IMR-90 (cell line): Measurements from ENCODE around the gene WNT4. TPM values are rescaled to one million over a fixed set of nuclear protein-coding genes. Genes with fewer than 3 reads are reported as not detected.

Experiments used
- ATAC-seq: fragments of 200-7000 bp; cut with Tn5 transposase; 2 replicates; pipeline ENCODE4 v1.9.1; 2020; ENCODE audit warnings: low read depth, mild to moderate bottlenecking, moderate library complexity
- BruUV-seq: library from RNA; stranded (reverse); fragments of 400-500 nt; replicated peaks from 2 replicates; lab custom pipeline; 2021; lab: Mats Ljungman, UMichigan
- CTCF ChIA-PET: fragments of 300-600 bp; formaldehyde crosslinking; extraction: SDS; loops from one replicate; lab custom pipeline; 2021; ENCODE audit warnings: antibody characterized with exemption; lab: Yijun Ruan, JAX
- POLR2A ChIA-PET: fragments of 300-600 bp; sonication (Branson Sonifier 250); formaldehyde crosslinking; loops from one replicate; lab custom pipeline; 2022; ENCODE audit warnings: antibody characterized with exemption; ENCODE audit not compliant: unreplicated experiment; lab: Charles Lee
- DNase-seq: peaks from one replicate; pipeline ENCODE4 v3.0.0; 2013
- H2AFZ ChIP-seq: replicated peaks from 2 replicates; pipeline ENCODE3; 2013; ENCODE audit warnings: low read length, mild to moderate bottlenecking; ENCODE audit not compliant: poor library complexity
- H2AK5ac ChIP-seq: 2 replicates; pipeline ENCODE4 v1.6.1; 2013; ENCODE audit warnings: low read depth, low read length, inconsistent platforms
- H2AK9ac ChIP-seq: replicated peaks from 2 replicates; pipeline ENCODE3; 2013; ENCODE audit warnings: mild to moderate bottlenecking, low read depth, low read length, moderate library complexity; ENCODE audit not compliant: poor library complexity
- H2BK120ac ChIP-seq: 2 replicates; pipeline ENCODE4 v1.6.1; 2013; ENCODE audit warnings: low read depth, low read length, inconsistent platforms
- H2BK15ac ChIP-seq: 3 replicates; pipeline ENCODE4 v1.6.1; 2013; ENCODE audit warnings: low read depth, low read length, inconsistent platforms
- H2BK20ac ChIP-seq: 2 replicates; pipeline ENCODE4 v1.6.1; 2013; ENCODE audit warnings: low read depth, mild to moderate bottlenecking, inconsistent platforms, low read length, moderate library complexity
- H2BK5ac ChIP-seq: 2 replicates; pipeline ENCODE4 v1.6.1; 2013; ENCODE audit warnings: mild to moderate bottlenecking, low read depth, low read length, inconsistent platforms; ENCODE audit not compliant: poor library complexity, severe bottlenecking
- H3K14ac ChIP-seq: replicated peaks from 2 replicates; pipeline ENCODE4 v1.6.1; 2013; ENCODE audit warnings: low read depth, low read length, inconsistent platforms
- H3K18ac ChIP-seq: 2 replicates; pipeline ENCODE4 v1.6.1; 2013; ENCODE audit warnings: low read depth, low read length, control low read depth
- H3K23ac ChIP-seq: 2 replicates; pipeline ENCODE4 v1.6.1; 2013; ENCODE audit warnings: low read depth, low read length, inconsistent platforms
- H3K27ac ChIP-seq: 2 replicates; pipeline ENCODE4 v1.5.1; 2013; ENCODE audit warnings: mild to moderate bottlenecking, control low read depth, low read length; ENCODE audit not compliant: insufficient read depth
- H3K27me3 ChIP-seq: 2 replicates; pipeline ENCODE4 v1.6.1; 2013; ENCODE audit warnings: low read length; ENCODE audit not compliant: control insufficient read depth, insufficient read depth
- H3K36me3 ChIP-seq: 2 replicates; pipeline ENCODE4 v1.6.1; 2013; ENCODE audit warnings: low read length, mixed read lengths; ENCODE audit not compliant: control insufficient read depth, insufficient read depth
- H3K4ac ChIP-seq: 2 replicates; pipeline ENCODE4 v1.6.1; 2013; ENCODE audit warnings: low read depth, low read length, inconsistent platforms
- H3K4me1 ChIP-seq: 2 replicates; pipeline ENCODE4 v1.6.1; 2013; ENCODE audit warnings: low read length, mixed read lengths; ENCODE audit not compliant: control insufficient read depth, insufficient read depth
- H3K4me2 ChIP-seq: 2 replicates; pipeline ENCODE4 v1.6.1; 2013; ENCODE audit warnings: low read depth, mild to moderate bottlenecking, control low read depth, low read length, moderate library complexity
- H3K4me3 ChIP-seq: 2 replicates; pipeline ENCODE4 v1.5.1; 2013; ENCODE audit warnings: low read depth, mild to moderate bottlenecking, control low read depth, low read length, moderate library complexity; ENCODE audit not compliant: insufficient read depth
- H3K56ac ChIP-seq: 2 replicates; pipeline ENCODE4 v1.6.1; 2013; ENCODE audit warnings: low read length, inconsistent platforms; ENCODE audit not compliant: insufficient read depth; ENCODE audit errors: extremely low read depth
- H3K79me1 ChIP-seq, 2 experiments: 2 replicates each; pipeline ENCODE4 v1.6.1; 2013; ENCODE audit warnings: low read length in 2 of 2, inconsistent platforms in 1 of 2, low read depth in 1 of 2
- H3K9ac ChIP-seq: 2 replicates; pipeline ENCODE4 v1.6.1; 2013; ENCODE audit warnings: low read depth, low read length, control low read depth
- H3K9me1 ChIP-seq: 2 replicates; pipeline ENCODE4 v1.6.1; 2013; ENCODE audit warnings: low read length, inconsistent platforms; ENCODE audit not compliant: insufficient read depth
- H3K9me3 ChIP-seq: 2 replicates; pipeline ENCODE4 v1.6.1; 2013; ENCODE audit warnings: low read length; ENCODE audit not compliant: control insufficient read depth, insufficient read depth
- H4K20me1 ChIP-seq: 2 replicates; pipeline ENCODE4 v1.6.1; 2013; ENCODE audit warnings: low read length, inconsistent platforms; ENCODE audit not compliant: insufficient read depth
- H4K5ac ChIP-seq: 2 replicates; pipeline ENCODE4 v1.6.1; 2013; ENCODE audit warnings: mild to moderate bottlenecking, low read depth, low read length, control low read depth
- H4K8ac ChIP-seq, 2 experiments: 2 replicates each; pipeline ENCODE4 v1.6.1; 2013; ENCODE audit warnings: low read depth in 2 of 2, low read length in 2 of 2, control low read depth in 1 of 2, inconsistent platforms in 1 of 2
- H4K91ac ChIP-seq: 2 replicates; pipeline ENCODE4 v1.6.1; 2013; ENCODE audit warnings: low read depth, low read length, inconsistent platforms; ENCODE audit not compliant: insufficient read depth
- BHLHE40 ChIP-seq: fragments of 150-350 bp; IDR thresholded peaks from 2 replicates; pipeline ENCODE4 v1.6.1; 2016; ENCODE audit warnings: mild to moderate bottlenecking, low read depth, low read length
- CEBPB ChIP-seq: IDR thresholded peaks from 2 replicates; pipeline ENCODE4 v1.6.1; 2012; ENCODE audit warnings: low read depth, low read length, improper control_type of control experiment
- CTCF ChIP-seq: conservative IDR thresholded peaks from 2 replicates; pipeline ENCODE4 v1.5.1; 2012; ENCODE audit warnings: mild to moderate bottlenecking, low read depth, low read length, improper control_type of control experiment
- MAFK ChIP-seq: IDR thresholded peaks from 2 replicates; pipeline ENCODE4 v1.6.1; 2012; ENCODE audit warnings: low read depth, low read length, improper control_type of control experiment
- MAZ ChIP-seq: IDR thresholded peaks from 2 replicates; pipeline ENCODE4 v1.6.1; 2012; ENCODE audit warnings: low read depth, mild to moderate bottlenecking, low read length, improper control_type of control experiment, moderate library complexity, borderline replicate concordance
- MXI1 ChIP-seq: IDR thresholded peaks from 2 replicates; pipeline ENCODE4 v1.6.1; 2012; ENCODE audit warnings: low read depth, mild to moderate bottlenecking, low read length, moderate library complexity, borderline replicate concordance
- POLR2A ChIP-seq: IDR thresholded peaks from 2 replicates; pipeline ENCODE4 v1.6.1; 2012; ENCODE audit warnings: mild to moderate bottlenecking, low read depth, low read length
- RAD21 ChIP-seq: IDR thresholded peaks from 2 replicates; pipeline ENCODE4 v1.6.1; 2012; ENCODE audit warnings: low read length, improper control_type of control experiment
- RCOR1 ChIP-seq: IDR thresholded peaks from 2 replicates; pipeline ENCODE4 v1.6.1; 2012; ENCODE audit warnings: mild to moderate bottlenecking, low read length, improper control_type of control experiment; ENCODE audit not compliant: insufficient replicate concordance
- RFX5 ChIP-seq: IDR thresholded peaks from 2 replicates; pipeline ENCODE4 v1.8.0; 2012; ENCODE audit warnings: low read depth, mild to moderate bottlenecking, low read length, moderate library complexity
- USF2 ChIP-seq: fragments of 150-350 bp; IDR thresholded peaks from 2 replicates; pipeline ENCODE4 v1.6.1; 2017; ENCODE audit warnings: mild to moderate bottlenecking, antibody characterized with exemption, low read length, low read depth
- WGBS, 2 experiments: methylation state at CpG; one replicate each; pipeline versions ENCODE4 v1.1.5 to v1.1.7; 2013; ENCODE audit warnings: missing lambda C conversion rate in 2 of 2; ENCODE audit not compliant: insufficient read length in 1 of 2; ENCODE audit errors: extremely low coverage in 2 of 2; 5-methylcytosine and 5-hydroxymethylcytosine counted together
- dilution Hi-C: fragments of 300-500 bp; cut with HindIII; formaldehyde crosslinking; loops from one replicate; pipeline ENCODE4 v1.14.3; 2018; ENCODE audit warnings: low sequenced_read_pairs; ENCODE audit not compliant: unreplicated experiment
- in situ Hi-C: fragments of 300-500 bp; cut with MboI; formaldehyde crosslinking; loops from 3 replicates; pipeline ENCODE4 v1.14.3; 2019; ENCODE audit warnings: low sequenced_read_pairs, inconsistent platforms, mixed read lengths
- intact Hi-C: fragments of 100-400 bp; cut with micrococcal nuclease; formaldehyde crosslinking; loops from 2 replicates; pipeline ENCODE4 v1.10.0; 2022
- polyA plus RNA-seq, 3 experiments: library from polyadenylated mRNA; depleted of rRNA; stranded (reverse); fragments of >200 nt; gene quantifications; 2 replicates each; pipeline ENCODE4 v1.2.3, GENCODE V29; 2012; ENCODE audit warnings: low replicate concordance in 1 of 3
- total RNA-seq: library from RNA; depleted of rRNA; stranded (reverse); fragments of >200 nt; gene quantifications from 2 replicates; pipeline ENCODE4 v1.2.3, GENCODE V29; 2012

The WNT4 gene
- total and polyA plus RNA-seq, 2 of the 4 experiments (the other 2 are of a cell fraction), result not detected

GRCh38 chr1:22093513-22093912 is 49.4 kb downstream of the WNT4 start:
- dilution Hi-C loops (no loop called here), intact Hi-C loops (no loop called here), in situ Hi-C loops (no loop called here)
- H3K9me3 ChIP-seq, result no peaks in the 10 kb centered on the region
- H2BK20ac ChIP-seq, result no peak overlapping the region
- peaks cover 12% of the 10 kb centered on the region for H3K4me1 ChIP-seq
- DNase-seq, result no peak
- no peak overlapping the region for H2AFZ ChIP-seq
- ATAC-seq, result no peak
- no peak overlapping the region for H3K4ac ChIP-seq
- BruUV-seq, result no TSS peak
- TF ChIP-seq CTCF (no peak), RAD21 (no peak), MXI1 (no peak), RCOR1 (no peak), MAFK (no peak), POLR2A (no peak), BHLHE40 (no peak), CEBPB (no peak), RFX5 (no peak), MAZ (no peak), USF2 (no peak)
- H4K8ac ChIP-seq, result no peak overlapping the region
- CTCF ChIA-PET, result no interaction called here
- H3K18ac ChIP-seq, result no peak overlapping the region
- no CpG with 5 or more reads among the region's 1 CpG for WGBS, 2 experiments
- POLR2A ChIA-PET, result no interaction called here
- H2BK5ac ChIP-seq, result no peak overlapping the region
- no peak overlapping the region for H2BK120ac ChIP-seq
- H3K4me3 ChIP-seq, result no peak overlapping the region
- no peak overlapping the region for H3K23ac ChIP-seq
- no peak overlapping the region for H3K9ac ChIP-seq
- no peak overlapping the region for H4K91ac ChIP-seq
- H3K27ac ChIP-seq, result no peak overlapping the region
- no peak overlapping the region for H4K5ac ChIP-seq
- H3K27me3 ChIP-seq, result no peaks in the 10 kb centered on the region
- H3K9me1 ChIP-seq, result peaks cover 10% of the 10 kb centered on the region
- H2AK5ac ChIP-seq, result no peak overlapping the region
- no peak overlapping the region for H2BK15ac ChIP-seq
- peaks cover 83% of the 10 kb centered on the region for H4K20me1 ChIP-seq
- peaks cover 23% of the 10 kb centered on the region for H3K36me3 ChIP-seq
- no peak overlapping the region for H3K56ac ChIP-seq
- H3K4me2 ChIP-seq, result no peak overlapping the region
- no peak overlapping the region for H2AK9ac ChIP-seq
- no peak overlapping the region for H3K14ac ChIP-seq
- H3K79me1 ChIP-seq, result peaks cover 28 to 75% of the 10 kb centered on the region in 2 experiments
